Kidney (tissue), 14 donors: Measurements from ENCODE around the gene PTPRF. TPM values are rescaled to one million over a fixed set of nuclear protein-coding genes. Genes with fewer than 3 reads are reported as not detected.
"Not testable (repeated sequence)": the region's sequence is repeated elsewhere in the genome, so short reads cannot be mapped to it uniquely, and the experiment has no call there.

Experiments
- DNase-seq, 5 donors: peaks; one replicate each; pipeline ENCODE4 v3.0.0-alpha.2; 2013 to 2020
- FAIRE-seq: peaks from 2 replicates; lab custom pipeline; 2012; peaks lifted over from hg19 to GRCh38; lab: Jason Lieb, UNC
- H3K27ac ChIP-seq, 2 donors: one replicate each; pipeline ENCODE4 v1.7.0; 2013; ENCODE audit warnings: low read depth in 2 of 2, low read length in 2 of 2, inconsistent platforms in 1 of 2
- H3K27me3 ChIP-seq: one replicate; pipeline ENCODE4 v1.7.1; 2013; ENCODE audit warnings: low read length, inconsistent platforms; ENCODE audit not compliant: control insufficient read depth, insufficient read depth
- H3K36me3 ChIP-seq, 3 donors: one replicate each; pipeline versions ENCODE4 v1.7.0 to v1.7.1; 2013; ENCODE audit warnings: low read length in 3 of 3, control low read depth in 1 of 3, inconsistent platforms in 1 of 3; ENCODE audit not compliant: insufficient read depth in 3 of 3, control insufficient read depth in 2 of 3
- H3K4me1 ChIP-seq, 3 donors: one replicate each; pipeline versions ENCODE4 v1.7.0 to v1.7.1; 2013; ENCODE audit warnings: low read length in 3 of 3, inconsistent platforms in 1 of 3, low read depth in 1 of 3; ENCODE audit not compliant: control insufficient read depth in 2 of 3, insufficient read depth in 2 of 3
- H3K4me3 ChIP-seq, 3 donors: one replicate each; pipeline versions ENCODE4 v1.7.0 to v1.8.1; 2013; ENCODE audit warnings: low read length in 3 of 3, control low read depth in 1 of 3, inconsistent platforms in 1 of 3
- H3K9ac ChIP-seq, 3 donors: one replicate each; pipeline versions ENCODE4 v1.7.0 to v1.7.1; 2013; ENCODE audit warnings: low read length in 3 of 3, control low read depth in 1 of 3, inconsistent platforms in 1 of 3
- H3K9me3 ChIP-seq, 3 donors: one replicate each; pipeline versions ENCODE4 v1.7.0 to v1.7.1; 2013; ENCODE audit warnings: low read length in 3 of 3, control low read depth in 1 of 3, inconsistent platforms in 1 of 3; ENCODE audit not compliant: control insufficient read depth in 2 of 3, insufficient read depth in 1 of 3
- intact Hi-C: fragments of 100-400 bp; cut with DNase I; formaldehyde crosslinking; loops from one replicate; pipeline ENCODE4 v1.11.1; 2022
- polyA plus RNA-seq: library from polyadenylated mRNA; stranded (reverse); fragments of 350-450 nt; fragmentation: Illumina TruSeq; extraction: RNeasy Lipid Tissue Mini Kit (QIAGEN cat#74804); gene quantifications from one replicate; pipeline ENCODE4 v1.2.3, GENCODE V29; 2014; ENCODE audit warnings: low read depth, low replicate concordance; ENCODE audit not compliant: insufficient read depth
- total RNA-seq: library from RNA; stranded (reverse); fragmentation: NEBNext Ultra II Directional; extraction: Animal tissue kit (Norgen Biotek cat#: 25700); gene quantifications from one replicate; pipeline ENCODE4 v1.2.1, GENCODE V29; 2021
- TF ChIP-seq, protein P1 (sequence below): IDR thresholded peaks from 3 replicates; pipeline ENCODE4 v1.5.1; 2012; ENCODE audit warnings: mild to moderate bottlenecking, moderate library complexity, borderline replicate concordance; ENCODE audit not compliant: insufficient read depth; ENCODE audit errors: extremely low read depth
- donor health status: control.
- donor health status: control.
- donor health status: control.
- donor health status: control.
- donor health status: control.
- donor health status: DM: yes; HTN: yes; CAD: no.
- donor health status: Normal renal cell carcinoma (clear cell type).

Gene PTPRF
- total and polyA plus RNA-seq, 2 donors from 2014 or later: 39.5 to 197 TPM

DNA sequence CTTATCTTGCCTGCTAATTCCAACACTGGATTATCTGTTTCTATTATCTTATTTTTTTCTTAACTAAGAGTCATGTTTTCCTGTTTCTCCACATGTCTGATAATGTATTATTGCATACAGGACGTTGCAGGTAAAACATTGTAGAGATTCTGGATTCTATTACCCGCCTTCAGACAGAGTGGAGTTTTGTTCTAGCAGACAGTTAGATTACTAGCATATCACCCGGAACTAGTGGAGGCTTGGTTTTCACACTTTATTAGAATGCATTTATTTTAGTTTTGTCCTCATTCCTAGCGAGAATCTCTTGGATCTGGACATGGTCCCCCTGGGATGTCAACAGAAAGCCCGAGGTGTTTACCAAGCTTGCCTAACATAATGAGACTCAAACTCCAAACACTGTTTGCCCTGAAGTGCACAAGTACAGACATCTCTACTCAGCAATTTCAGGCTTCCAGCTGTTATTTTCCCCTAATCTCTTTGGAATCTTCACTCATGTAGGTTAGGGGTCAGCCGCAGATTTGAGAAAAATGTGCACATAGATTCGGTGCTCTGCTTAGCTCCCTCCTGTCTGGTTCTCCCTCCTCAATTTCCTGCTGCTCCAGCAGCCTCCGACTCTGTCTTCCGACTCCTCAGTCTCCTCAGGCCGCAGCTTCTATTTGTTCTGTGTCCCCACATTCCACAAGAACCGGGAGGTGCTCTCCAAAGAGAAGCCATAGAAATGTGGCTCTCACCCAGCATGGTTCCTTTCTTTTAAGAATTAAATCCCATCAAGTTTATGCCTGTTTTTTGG is 36.8 kb upstream of the PTPRF start:
- Histone ChIP-seq H3K4me3 (no peak overlapping the region), H3K4me1 (no peaks in the 10 kb centered on the region), H3K27ac (no peak overlapping the region), H3K9me3 (peaks cover 0 to 7% (median 0%) of the 10 kb centered on the region in 3 donors), H3K27me3 (no peaks in the 10 kb centered on the region), H3K36me3 (no peaks in the 10 kb centered on the region), H3K9ac (no peak overlapping the region)
- intact Hi-C loops: no loop called here
- TF ChIP-seq, protein P1, sequence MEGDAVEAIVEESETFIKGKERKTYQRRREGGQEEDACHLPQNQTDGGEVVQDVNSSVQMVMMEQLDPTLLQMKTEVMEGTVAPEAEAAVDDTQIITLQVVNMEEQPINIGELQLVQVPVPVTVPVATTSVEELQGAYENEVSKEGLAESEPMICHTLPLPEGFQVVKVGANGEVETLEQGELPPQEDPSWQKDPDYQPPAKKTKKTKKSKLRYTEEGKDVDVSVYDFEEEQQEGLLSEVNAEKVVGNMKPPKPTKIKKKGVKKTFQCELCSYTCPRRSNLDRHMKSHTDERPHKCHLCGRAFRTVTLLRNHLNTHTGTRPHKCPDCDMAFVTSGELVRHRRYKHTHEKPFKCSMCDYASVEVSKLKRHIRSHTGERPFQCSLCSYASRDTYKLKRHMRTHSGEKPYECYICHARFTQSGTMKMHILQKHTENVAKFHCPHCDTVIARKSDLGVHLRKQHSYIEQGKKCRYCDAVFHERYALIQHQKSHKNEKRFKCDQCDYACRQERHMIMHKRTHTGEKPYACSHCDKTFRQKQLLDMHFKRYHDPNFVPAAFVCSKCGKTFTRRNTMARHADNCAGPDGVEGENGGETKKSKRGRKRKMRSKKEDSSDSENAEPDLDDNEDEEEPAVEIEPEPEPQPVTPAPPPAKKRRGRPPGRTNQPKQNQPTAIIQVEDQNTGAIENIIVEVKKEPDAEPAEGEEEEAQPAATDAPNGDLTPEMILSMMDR: no peak
- no peak for FAIRE-seq
- DNase-seq: no peak

DNA sequence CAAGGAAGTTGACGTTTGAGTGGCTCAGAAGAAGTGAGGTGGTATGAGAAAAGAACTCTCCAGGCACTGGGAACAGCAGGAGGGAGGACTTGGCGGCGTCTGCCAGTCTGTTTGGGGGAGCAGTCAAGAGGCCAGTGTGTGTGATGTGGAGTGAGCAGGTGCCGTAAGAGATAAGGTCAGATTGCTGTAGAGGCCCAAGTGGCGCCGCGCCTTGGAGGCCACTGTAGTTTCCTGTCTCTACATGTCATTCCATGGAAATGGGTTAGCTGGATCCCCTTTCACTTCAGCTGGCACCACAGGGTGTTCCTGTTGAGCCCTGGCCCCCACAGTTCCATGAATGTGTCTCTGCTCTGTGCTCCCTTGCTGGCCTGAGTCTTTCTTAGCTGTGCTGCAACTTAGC is 35.5 kb upstream of the PTPRF start:
- no peak for DNase-seq
- FAIRE-seq: no peak
- no peak overlapping the region for H3K4me3 ChIP-seq
- H3K27me3 ChIP-seq: no peaks in the 10 kb centered on the region
- intact Hi-C loops: no loop called here
- H3K27ac ChIP-seq: no peak overlapping the region
- TF ChIP-seq, protein P1: no peak
- peaks cover 0 to 7% (median 0%) of the 10 kb centered on the region in 3 donors for H3K9me3 ChIP-seq
- H3K36me3 ChIP-seq: no peaks in the 10 kb centered on the region
- no peaks in the 10 kb centered on the region for H3K4me1 ChIP-seq
- H3K9ac ChIP-seq: no peak overlapping the region

DNA sequence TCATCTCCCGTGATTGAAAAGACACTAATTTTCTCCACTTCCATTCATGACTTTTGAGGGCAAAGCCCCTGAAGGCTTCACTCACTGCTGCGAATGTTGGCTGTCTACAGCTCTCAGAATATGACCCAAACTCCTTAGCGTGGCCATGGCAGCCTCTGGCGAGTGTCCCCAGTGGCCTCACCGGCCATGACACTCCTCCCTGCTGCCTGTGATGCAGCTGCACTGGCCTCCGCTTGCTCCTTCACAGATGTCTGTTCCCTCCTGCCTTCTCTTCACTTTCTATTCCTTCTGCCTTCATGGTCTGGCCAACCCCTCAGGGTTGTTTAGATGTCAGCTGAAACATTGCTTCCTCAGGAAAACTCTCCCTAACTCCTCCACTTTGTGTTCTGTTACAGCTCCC is 30.8 kb upstream of the PTPRF start:
- H3K9ac ChIP-seq: no peak overlapping the region
- H3K36me3 ChIP-seq: no peaks in the 10 kb centered on the region
- FAIRE-seq (no peak), DNase-seq (no peak)
- no peak overlapping the region for H3K4me3 ChIP-seq
- intact Hi-C loops: no loop called here
- H3K9me3 ChIP-seq: no peaks in the 10 kb centered on the region
- H3K27me3 ChIP-seq: no peaks in the 10 kb centered on the region
- no peaks in the 10 kb centered on the region for H3K4me1 ChIP-seq
- no peak overlapping the region for H3K27ac ChIP-seq
- TF ChIP-seq, protein P1: no peak

DNA sequence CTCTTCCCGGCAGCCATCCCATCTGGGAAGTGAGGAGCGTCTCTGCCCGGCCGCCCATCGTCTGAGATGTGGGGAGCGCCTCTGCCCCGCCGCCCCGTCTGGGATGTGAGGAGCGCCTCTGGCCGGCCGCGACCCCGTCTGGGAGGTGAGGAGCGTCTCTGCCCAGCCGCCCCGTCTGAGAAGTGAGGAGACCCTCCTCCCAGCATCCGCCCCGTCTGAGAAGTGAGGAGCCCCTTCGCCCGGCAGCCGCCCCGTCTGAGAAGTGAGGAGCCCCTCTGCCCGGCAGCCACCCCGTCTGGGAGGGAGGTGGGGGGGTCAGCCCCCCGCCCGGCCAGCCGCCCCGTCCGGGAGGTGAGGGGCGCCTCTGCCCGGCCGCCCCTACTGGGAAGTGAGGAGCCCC is 28.9 kb upstream of the PTPRF start:
- H3K9me3 ChIP-seq, H3K27ac ChIP-seq, H3K27me3 ChIP-seq, H3K4me1 ChIP-seq, H3K4me3 ChIP-seq, intact Hi-C loops, H3K9ac ChIP-seq, DNase-seq, H3K36me3 ChIP-seq, FAIRE-seq: not testable (repeated sequence)
